Gastroesophageal sphincter (tissue), 4 donors: Measurements from ENCODE around the gene KAZN. TPM values are rescaled to one million over a fixed set of nuclear protein-coding genes. Genes with fewer than 3 reads are reported as not detected.
"Not testable (repeated sequence)": the region's sequence is repeated elsewhere in the genome, so short reads cannot be mapped to it uniquely, and the experiment has no call there.

Experiments
- ATAC-seq: fragments of 150-250 bp; one replicate; pipeline ENCODE4 v1.9.1; 2016; ENCODE audit warnings: mild to moderate bottlenecking, moderate library complexity
- H3K27ac ChIP-seq, 4 donors: fragments of 200-600 bp; sonication (generic) in 3 of 4; 1 replicate in 3 of 4; 2 replicates in 1 of 4; pipeline ENCODE4 v1.5.1; 2016 to 2019
- H3K27me3 ChIP-seq: fragments of 200-600 bp; sonication (generic); one replicate; pipeline ENCODE4 v1.5.1; 2019
- H3K36me3 ChIP-seq, 2 donors: fragments of 200-600 bp; sonication (generic); one replicate each; pipeline ENCODE4 v1.5.1; 2019; ENCODE audit warnings: control low read depth in 1 of 2
- H3K4me1 ChIP-seq, 3 donors: fragments of 200-600 bp; sonication (generic); 1 replicate in 2 of 3; 2 replicates in 1 of 3; pipeline ENCODE4 v1.5.1; 2016 to 2019; ENCODE audit warnings: control low read depth in 2 of 3
- H3K4me3 ChIP-seq, 2 donors: fragments of 200-600 bp; sonication (generic); one replicate each; pipeline ENCODE4 v1.5.1; 2019; ENCODE audit warnings: mild to moderate bottlenecking in 1 of 2, moderate library complexity in 1 of 2
- H3K9me3 ChIP-seq, 3 donors: fragments of 200-600 bp; sonication (generic); one replicate each; pipeline ENCODE4 v1.5.1; 2017 to 2019; ENCODE audit warnings: control low read depth in 2 of 3
- EP300 ChIP-seq: sonication (generic); formaldehyde crosslinking; IDR thresholded peaks from one replicate; pipeline ENCODE4 v1.6.1; 2017; ENCODE audit warnings: antibody characterized with exemption, mild to moderate bottlenecking
- POLR2A ChIP-seq, 2 donors: fragments of 450-650 bp; IDR thresholded peaks; one replicate each; pipeline ENCODE4 v1.6.1; 2017; ENCODE audit warnings: antibody characterized with exemption in 2 of 2, mild to moderate bottlenecking in 2 of 2, moderate library complexity in 1 of 2
- POLR2AphosphoS5 ChIP-seq: sonication (generic); formaldehyde crosslinking; IDR thresholded peaks from one replicate; pipeline ENCODE4 v1.6.1; 2017; ENCODE audit warnings: antibody characterized with exemption
- WGBS, 2 donors: methylation state at CpG; one replicate each; pipeline ENCODE4 v1.1.5; 2018; ENCODE audit warnings: low coverage in 1 of 2; 5-methylcytosine and 5-hydroxymethylcytosine counted together
- total RNA-seq, 4 donors: library from RNA; depleted of rRNA; stranded (reverse); fragments of >200 nt; gene quantifications; one replicate each; pipeline ENCODE4 v1.1.0, GENCODE V29; 2016
- TF ChIP-seq, protein P1 (sequence below), 4 experiments: fragments of 200-600 bp in 2 of 4; fragments of 450-650 bp in 2 of 4; sonication (generic) in 1 of 4; IDR thresholded peaks; one replicate each; pipeline ENCODE4 v1.5.1; 2017 to 2019; ENCODE audit warnings: antibody characterized with exemption in 4 of 4, mild to moderate bottlenecking in 2 of 4, moderate library complexity in 2 of 4

Gene KAZN
- total RNA-seq, 4 donors from 2014 or later, result 6.5 to 16.6 (median 11.5) TPM

DNA sequence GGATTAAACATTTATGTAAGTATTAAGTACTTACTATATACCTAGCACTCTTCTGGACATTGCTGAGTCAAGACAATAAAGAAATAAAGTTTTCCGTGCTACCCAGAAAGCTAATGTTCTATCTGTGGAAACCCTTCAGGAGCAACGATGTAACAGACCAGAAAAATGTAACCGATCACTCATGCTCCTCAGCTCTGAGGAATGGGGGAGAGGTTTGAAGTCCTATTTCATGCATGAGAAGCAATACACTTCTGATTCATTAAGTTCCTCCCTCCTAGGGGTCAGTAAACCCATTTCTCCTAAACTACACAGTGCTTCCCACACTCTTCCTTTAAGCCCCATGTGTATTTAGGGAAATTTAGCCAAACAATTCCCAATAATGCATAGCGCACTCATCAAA is 25.6 kb upstream of the KAZN start:
- no peak overlapping the region for H3K27ac ChIP-seq
- 78 to 96% methylated on average over 4 of the region's 4 CpGs for WGBS, 2 donors
- no peaks in the 10 kb centered on the region for H3K36me3 ChIP-seq
- no peak overlapping the region for H3K4me3 ChIP-seq
- peaks cover 0 to 4% (median 0%) of the 10 kb centered on the region in 3 donors for H3K9me3 ChIP-seq
- no peak for ATAC-seq
- no peaks in the 10 kb centered on the region for H3K4me1 ChIP-seq
- TF ChIP-seq POLR2AphosphoS5 (no peak), EP300 (no peak)
- TF ChIP-seq, protein P1, sequence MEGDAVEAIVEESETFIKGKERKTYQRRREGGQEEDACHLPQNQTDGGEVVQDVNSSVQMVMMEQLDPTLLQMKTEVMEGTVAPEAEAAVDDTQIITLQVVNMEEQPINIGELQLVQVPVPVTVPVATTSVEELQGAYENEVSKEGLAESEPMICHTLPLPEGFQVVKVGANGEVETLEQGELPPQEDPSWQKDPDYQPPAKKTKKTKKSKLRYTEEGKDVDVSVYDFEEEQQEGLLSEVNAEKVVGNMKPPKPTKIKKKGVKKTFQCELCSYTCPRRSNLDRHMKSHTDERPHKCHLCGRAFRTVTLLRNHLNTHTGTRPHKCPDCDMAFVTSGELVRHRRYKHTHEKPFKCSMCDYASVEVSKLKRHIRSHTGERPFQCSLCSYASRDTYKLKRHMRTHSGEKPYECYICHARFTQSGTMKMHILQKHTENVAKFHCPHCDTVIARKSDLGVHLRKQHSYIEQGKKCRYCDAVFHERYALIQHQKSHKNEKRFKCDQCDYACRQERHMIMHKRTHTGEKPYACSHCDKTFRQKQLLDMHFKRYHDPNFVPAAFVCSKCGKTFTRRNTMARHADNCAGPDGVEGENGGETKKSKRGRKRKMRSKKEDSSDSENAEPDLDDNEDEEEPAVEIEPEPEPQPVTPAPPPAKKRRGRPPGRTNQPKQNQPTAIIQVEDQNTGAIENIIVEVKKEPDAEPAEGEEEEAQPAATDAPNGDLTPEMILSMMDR (IDR thresholded peaks at IDR 0.05), result no peak
- H3K27me3 ChIP-seq, result no peaks in the 10 kb centered on the region

DNA sequence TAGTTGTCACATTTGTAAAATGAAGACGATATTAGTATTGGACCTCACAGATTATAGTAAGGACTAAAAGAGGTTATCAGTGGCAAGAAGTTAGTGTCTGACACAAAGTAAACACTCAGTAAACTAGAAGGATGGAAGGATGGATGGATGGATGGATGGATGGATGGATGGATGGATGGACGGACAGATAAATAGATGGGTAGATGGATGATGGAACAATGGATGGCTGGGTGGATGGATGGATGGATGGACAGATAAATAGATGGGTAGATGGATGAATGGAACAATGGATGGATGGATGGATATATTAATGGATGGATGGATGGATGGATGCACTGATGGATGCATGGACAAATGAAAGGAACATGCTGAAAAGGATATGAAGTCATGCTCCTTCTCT is 22.3 kb upstream of the KAZN start:
- Histone ChIP-seq H3K4me3 (no peak overlapping the region), H3K27ac (no peak overlapping the region), H3K36me3 (no peaks in the 10 kb centered on the region), H3K9me3 (no peaks in the 10 kb centered on the region), H3K27me3 (no peaks in the 10 kb centered on the region), H3K4me1 (no peaks in the 10 kb centered on the region)
- ATAC-seq, result no peak
- 84 to 94% methylated on average over 2 of the region's 2 CpGs for WGBS, 2 donors
- TF ChIP-seq, protein P1 (IDR thresholded peaks at IDR 0.05), result no peak
- no peak for TF ChIP-seq POLR2A (IDR thresholded peaks at IDR 0.05)
- no peak for TF ChIP-seq POLR2AphosphoS5
- TF ChIP-seq EP300, result no peak

DNA sequence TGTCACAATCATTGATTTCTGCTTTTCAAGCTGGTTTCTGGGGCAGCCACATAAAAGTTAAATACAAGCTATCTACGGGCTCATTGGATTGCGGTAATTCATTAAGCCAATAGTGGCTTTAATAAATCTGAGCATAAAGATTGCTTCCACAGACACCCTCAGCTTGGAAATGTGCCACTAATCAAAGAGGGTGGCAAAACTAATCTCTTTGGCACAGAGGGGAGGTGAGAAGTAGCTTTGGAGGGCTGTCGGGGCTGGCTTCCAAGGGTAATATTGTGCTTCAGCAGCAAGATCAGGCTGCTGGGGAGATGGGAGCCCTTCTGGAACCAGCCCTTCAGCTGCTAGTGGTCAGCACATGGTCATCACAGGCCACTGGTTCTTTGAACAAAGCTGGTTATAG is 21.2 kb upstream of the KAZN start:
- TF ChIP-seq POLR2A (IDR thresholded peaks at IDR 0.05) (no peak), POLR2AphosphoS5 (no peak), EP300 (no peak)
- TF ChIP-seq, protein P1 (IDR thresholded peaks at IDR 0.05), result no peak
- ATAC-seq, result no peak
- no peaks in the 10 kb centered on the region for H3K36me3 ChIP-seq
- no peaks in the 10 kb centered on the region for H3K9me3 ChIP-seq
- WGBS, 2 donors, result 95 to 96% methylated on average over 2 of the region's 3 CpGs
- H3K27ac ChIP-seq, result no peak overlapping the region
- no peaks in the 10 kb centered on the region for H3K4me1 ChIP-seq
- H3K4me3 ChIP-seq, result no peak overlapping the region
- H3K27me3 ChIP-seq, result no peaks in the 10 kb centered on the region

DNA sequence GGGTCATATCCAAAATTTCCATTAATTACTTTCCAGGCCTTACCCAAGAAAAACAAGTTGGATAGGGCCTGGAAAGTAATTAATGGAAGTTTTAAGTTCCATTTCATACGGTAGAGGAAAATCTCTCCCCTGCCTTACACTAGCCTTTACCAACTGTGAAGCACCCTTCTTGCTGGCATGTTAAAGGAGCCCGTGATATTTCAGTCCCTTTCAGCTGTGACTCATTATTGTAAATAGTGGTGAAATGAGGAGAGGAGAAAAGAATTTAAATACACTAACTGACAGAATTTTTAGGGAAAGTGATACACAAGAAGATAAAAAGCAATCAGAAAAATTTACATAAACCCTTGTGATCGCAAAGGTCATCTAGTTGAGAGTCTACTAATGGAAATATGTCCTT is 20.3 kb upstream of the KAZN start:
- Histone ChIP-seq H3K27me3 (no peaks in the 10 kb centered on the region), H3K9me3 (no peaks in the 10 kb centered on the region), H3K4me3 (no peak overlapping the region), H3K4me1 (no peaks in the 10 kb centered on the region), H3K36me3 (no peaks in the 10 kb centered on the region), H3K27ac (no peak overlapping the region)
- no peak for ATAC-seq
- 54 to 57% methylated on average over 3 of the region's 3 CpGs for WGBS, 2 donors
- TF ChIP-seq, protein P1 (IDR thresholded peaks at IDR 0.05), result no peak
- TF ChIP-seq EP300 (no peak), POLR2AphosphoS5 (no peak), POLR2A (IDR thresholded peaks at IDR 0.05) (no peak)

DNA sequence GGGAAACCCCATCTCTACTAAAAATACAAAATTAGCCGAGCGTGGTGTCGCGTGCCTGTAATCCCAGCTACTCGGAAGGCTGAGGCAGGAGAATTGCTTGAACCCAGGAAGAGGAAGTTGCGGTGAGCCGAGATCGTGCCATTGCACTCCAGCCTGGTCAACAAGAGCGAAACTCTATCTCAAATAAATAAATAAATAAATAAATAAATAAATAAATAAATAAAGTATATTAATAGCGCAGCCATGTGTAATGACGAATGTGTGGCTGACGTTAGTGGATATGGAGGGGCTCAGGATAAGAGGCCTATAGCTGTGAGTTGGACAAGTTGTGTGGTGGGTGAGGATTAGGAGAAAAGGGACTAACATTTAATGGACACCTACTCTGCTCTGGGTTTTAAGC is 18.2 kb upstream of the KAZN start:
- not testable (repeated sequence) for H3K27me3 ChIP-seq, H3K27ac ChIP-seq, H3K9me3 ChIP-seq, H3K4me3 ChIP-seq, ATAC-seq, H3K4me1 ChIP-seq, H3K36me3 ChIP-seq
- 82 to 96% methylated on average over 4 to 7 of the region's 12 CpGs for WGBS, 2 donors

DNA sequence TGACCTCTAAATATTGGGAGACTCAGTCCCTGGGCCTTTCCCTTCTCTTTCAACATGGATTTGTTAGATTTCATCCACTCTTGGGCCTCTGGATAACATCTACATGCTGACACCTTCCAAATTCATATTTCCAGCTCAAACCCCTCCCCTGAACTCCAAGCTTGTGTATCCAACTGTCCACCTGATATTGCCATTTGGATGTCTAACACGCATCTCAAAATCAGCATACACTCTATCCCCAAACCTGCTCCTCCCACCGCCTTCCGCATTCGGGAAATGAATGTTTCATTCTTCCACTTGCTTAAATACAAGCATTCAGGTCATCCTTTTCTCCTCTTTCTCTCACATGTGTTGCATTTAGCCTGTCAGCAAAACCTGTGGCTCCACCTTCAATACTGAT is 17.5 kb upstream of the KAZN start:
- Histone ChIP-seq H3K9me3 (no peaks in the 10 kb centered on the region), H3K27me3 (peaks cover 7% of the 10 kb centered on the region), H3K36me3 (no peaks in the 10 kb centered on the region), H3K27ac (no peak overlapping the region), H3K4me1 (no peaks in the 10 kb centered on the region), H3K4me3 (no peak overlapping the region)
- ATAC-seq, result no peak
- TF ChIP-seq POLR2AphosphoS5, result no peak
- no peak for TF ChIP-seq POLR2A (IDR thresholded peaks at IDR 0.05)
- no peak for TF ChIP-seq EP300
- TF ChIP-seq, protein P1 (IDR thresholded peaks at IDR 0.05), result no peak
- WGBS, 2 donors, result 100% methylated on average over 4 of the region's 4 CpGs
